K562 (cell line): ENCODE measurements around the gene ARHGAP4. TPM values are rescaled to one million over a fixed set of nuclear protein-coding genes. Genes with fewer than 3 reads are reported as not detected.
A peak's percentile ranks its signal among the peaks of the same experiment; 100 is the strongest.

Experiments used
- ATAC-seq: fragments of 200-7000 bp; cut with Tn5 transposase; 3 replicates; pipeline ENCODE4 v1.9.1; 2020; ENCODE audit warnings: moderate library complexity
- BruUV-seq: library from RNA; stranded (reverse); fragments of 400-500 nt; replicated peaks from 2 replicates; lab custom pipeline; 2021; lab: Mats Ljungman, UMichigan
- CTCF ChIA-PET: fragments of 300-600 bp; formaldehyde crosslinking; extraction: SDS; loops from one replicate; lab custom pipeline; 2021; ENCODE audit warnings: low intra/inter-chr PET ratio; lab: Yijun Ruan, JAX
- POLR2A ChIA-PET: fragments of 300-600, 350-650 bp; sonication (Branson Sonifier 250); formaldehyde crosslinking; extraction: SDS; loops from one replicate; lab custom pipeline; 2021; ENCODE audit warnings: antibody characterized with exemption, inconsistent platforms; lab: Yijun Ruan, JAX
- DNase-seq, 4 experiments: peaks; one replicate each; pipeline versions ENCODE4 v3.0.0 to v3.0.0-alpha.2; 2011 to 2018; ENCODE audit warnings: low spot score in 3 of 4, mixed read lengths in 3 of 4; ENCODE audit errors: extremely low read depth in 1 of 4
- FAIRE-seq: peaks from 2 replicates; lab custom pipeline; 2011; peaks lifted over from hg19 to GRCh38; lab: Jason Lieb, UNC
- H2AFZ ChIP-seq: 2 replicates; pipeline ENCODE4 v1.6.0; 2011; ENCODE audit warnings: low read depth, low read length, control low read depth, inconsistent platforms
- H3K27ac ChIP-seq: fragments of 200-600 bp; 3 replicates; pipeline ENCODE4 v1.8.0; 2011; ENCODE audit warnings: low read depth, mild to moderate bottlenecking, control low read depth, inconsistent platforms, low read length, moderate library complexity, mixed read lengths; ENCODE audit errors: extremely low read depth
- H3K27me3 ChIP-seq, 2 experiments: fragments of 300-600 bp in 1 of 2; 2 replicates in 1 of 2; 3 replicates in 1 of 2; pipeline versions ENCODE4 v1.6.0 to v1.8.0; 2011; ENCODE audit warnings: inconsistent platforms in 2 of 2, low read length in 2 of 2, mild to moderate bottlenecking in 1 of 2, mixed read lengths in 1 of 2, moderate library complexity in 1 of 2; ENCODE audit not compliant: control insufficient read depth in 2 of 2, insufficient read depth in 2 of 2
- H3K36me3 ChIP-seq: fragments of 300-600 bp; 3 replicates; pipeline ENCODE4 v1.8.0; 2011; ENCODE audit warnings: mild to moderate bottlenecking, low read length, inconsistent platforms; ENCODE audit not compliant: control insufficient read depth, insufficient read depth
- H3K4me1 ChIP-seq, 2 experiments: fragments of 200-600 bp in 1 of 2; replicated peaks in 1 of 2; 2 replicates in 1 of 2; 3 replicates in 1 of 2; pipeline versions ENCODE4 v1.5.1 to v1.8.0; 2011; ENCODE audit warnings: inconsistent platforms in 2 of 2, low read length in 2 of 2, mild to moderate bottlenecking in 1 of 2, mixed read lengths in 1 of 2, moderate library complexity in 1 of 2; ENCODE audit not compliant: control insufficient read depth in 2 of 2, insufficient read depth in 2 of 2
- H3K4me2 ChIP-seq: 2 replicates; pipeline ENCODE4 v1.6.1; 2011; ENCODE audit warnings: low read length, control low read depth, inconsistent platforms, mixed read lengths; ENCODE audit not compliant: insufficient read depth
- H3K4me3 ChIP-seq: fragments of 200-600 bp; sonication (generic), shearing (Covaris generic); 2 replicates; pipeline ENCODE4 v1.5.1; 2016; ENCODE audit warnings: control low read depth, inconsistent platforms
- H3K79me2 ChIP-seq: fragments of 200-600 bp; 3 replicates; pipeline ENCODE4 v1.8.0; 2011; ENCODE audit warnings: low read length, inconsistent platforms; ENCODE audit not compliant: control insufficient read depth, insufficient read depth
- H3K9ac ChIP-seq, 2 experiments: 2 replicates each; pipeline versions ENCODE4 v1.6.0 to v1.6.1; 2011; ENCODE audit warnings: low read depth in 2 of 2, low read length in 2 of 2, control low read depth in 1 of 2, inconsistent platforms in 1 of 2, mild to moderate bottlenecking in 1 of 2, mixed read lengths in 1 of 2; ENCODE audit not compliant: insufficient read depth in 1 of 2
- H3K9me1 ChIP-seq: one replicate; pipeline ENCODE4 v1.6.0; 2011; ENCODE audit warnings: inconsistent platforms, mild to moderate bottlenecking, low read length, moderate library complexity; ENCODE audit not compliant: control insufficient read depth, insufficient read depth
- H3K9me3 ChIP-seq: replicated peaks from 2 replicates; pipeline ENCODE4 v1.5.1; 2011; ENCODE audit warnings: low read depth, low read length, inconsistent platforms; ENCODE audit not compliant: control insufficient read depth, insufficient read depth
- H4K20me1 ChIP-seq: replicated peaks from 2 replicates; pipeline ENCODE4 v1.6.1; 2011; ENCODE audit warnings: low read length, inconsistent platforms, mixed read lengths; ENCODE audit not compliant: control insufficient read depth, insufficient read depth
- CSDE1 ChIP-seq, 2 experiments: fragments of 450-650 bp; IDR thresholded peaks; 2 replicates each; pipeline ENCODE4 v1.6.1; 2016; ENCODE audit warnings: mild to moderate bottlenecking in 1 of 2
- ETV1 ChIP-seq: fragments of 450-650 bp; conservative IDR thresholded peaks from 2 replicates; pipeline ENCODE4 v1.6.1; 2016; ENCODE audit warnings: missing genetic modification characterization, control low read depth, low read depth, missing compliant biosample characterization
- FOXM1 ChIP-seq, 2 experiments: fragments of 450-650 bp in 1 of 2; sonication (generic) in 1 of 2; formaldehyde crosslinking in 1 of 2; IDR thresholded peaks; 2 replicates each; pipeline versions ENCODE4 v1.6.1 to v1.9.0; 2017 to 2022; ENCODE audit warnings: low read depth in 2 of 2, mild to moderate bottlenecking in 2 of 2, missing genetic modification reagents in 1 of 2, moderate library complexity in 1 of 2
- HIVEP1 ChIP-seq: fragments of 250-450 bp; sonication (Bioruptor Pico); IDR thresholded peaks from 2 replicates; pipeline ENCODE4 v1.4.0; 2020; ENCODE audit warnings: mild to moderate bottlenecking
- KDM4B ChIP-seq, 2 experiments: fragments of 450-650 bp in 1 of 2; sonication (generic) in 1 of 2; IDR thresholded peaks; 2 replicates each; pipeline ENCODE4 v1.6.1; 2016 to 2017; ENCODE audit warnings: borderline replicate concordance in 2 of 2, antibody characterized with exemption in 1 of 2, low read depth in 1 of 2, mild to moderate bottlenecking in 1 of 2
- KLF1 ChIP-seq: fragments of 450-650 bp; IDR thresholded peaks from 2 replicates; pipeline ENCODE4 v1.6.1; 2016; ENCODE audit warnings: missing genetic modification characterization, missing compliant biosample characterization
- MCM3 ChIP-seq: fragments of 450-650 bp; IDR thresholded peaks from 2 replicates; pipeline ENCODE4 v1.6.1; 2016
- MITF ChIP-seq: IDR thresholded peaks from 2 replicates; pipeline ENCODE4 v1.6.1; 2014; ENCODE audit warnings: antibody characterized with exemption
- NFYB ChIP-seq: IDR thresholded peaks from 2 replicates; pipeline ENCODE4 v1.6.1; 2011; ENCODE audit warnings: mild to moderate bottlenecking, moderate library complexity; ENCODE audit not compliant: insufficient read length; ENCODE audit errors: extremely low read depth
- POLR2AphosphoS5 ChIP-seq: IDR thresholded peaks from 2 replicates; pipeline ENCODE4 v1.6.1; 2011; ENCODE audit warnings: mild to moderate bottlenecking, low read depth, low read length, moderate library complexity; ENCODE audit not compliant: control insufficient read depth, insufficient read depth
- RAD51 ChIP-seq: fragments of 450-650 bp; IDR thresholded peaks from 2 replicates; pipeline ENCODE4 v1.7.1; 2016; ENCODE audit warnings: low read depth, mild to moderate bottlenecking, borderline replicate concordance
- SRSF1 ChIP-seq: fragments of 200-400 bp; formaldehyde crosslinking; IDR thresholded peaks from 2 replicates; pipeline ENCODE4 v1.6.1; 2017; ENCODE audit warnings: mild to moderate bottlenecking, low read depth, low read length, moderate library complexity
- SUPT5H ChIP-seq: fragments of 450-650 bp; IDR thresholded peaks from 2 replicates; pipeline ENCODE4 v1.6.1; 2016
- ZBTB17 ChIP-seq: fragments of 450-650 bp; formaldehyde crosslinking; IDR thresholded peaks from 2 replicates; pipeline ENCODE4 v1.4.0; 2020; ENCODE audit warnings: mild to moderate bottlenecking
- ZNF217 ChIP-seq: sonication (generic); formaldehyde crosslinking; IDR thresholded peaks from 2 replicates; pipeline ENCODE4 v1.8.0; 2022; ENCODE audit warnings: mild to moderate bottlenecking, missing genetic modification reagents
- ZNF316 ChIP-seq: fragments of 450-650 bp; IDR thresholded peaks from 2 replicates; pipeline ENCODE4 v1.6.1; 2016
- ZNF511 ChIP-seq: sonication (generic); formaldehyde crosslinking; IDR thresholded peaks from 2 replicates; pipeline ENCODE4 v1.8.0; 2022; ENCODE audit warnings: mild to moderate bottlenecking, missing genetic modification reagents
- ZNF583 ChIP-seq: fragments of 250-450 bp; sonication (Bioruptor Pico); IDR thresholded peaks from 2 replicates; pipeline ENCODE4 v1.4.0; 2020
- ZNF586 ChIP-seq: fragments of 450-650 bp; formaldehyde crosslinking; conservative IDR thresholded peaks from 2 replicates; pipeline ENCODE4 v1.4.0; 2020; ENCODE audit warnings: mild to moderate bottlenecking, moderate library complexity
- ZNF766 ChIP-seq: fragments of 200-800 bp; sonication (Bioruptor generic); conservative IDR thresholded peaks from 2 replicates; pipeline ENCODE4 v1.6.1; 2016; ENCODE audit warnings: missing genetic modification characterization, missing compliant biosample characterization
- WGBS: fragments of 100-300 bp; shearing (Covaris generic); methylation state at CpG from one replicate; pipeline ENCODE4 v1.1.6; 2016; ENCODE audit warnings: low coverage, mixed read lengths; ENCODE audit not compliant: insufficient coverage; ENCODE audit errors: missing lambda C conversion rate; 5-methylcytosine and 5-hydroxymethylcytosine counted together
- in situ Hi-C: fragments of 300-500 bp; cut with MboI; formaldehyde crosslinking; loops from 4 replicates; pipeline ENCODE4 v1.15.0; 2018; ENCODE audit warnings: inconsistent platforms, mixed read lengths
- intact Hi-C: fragments of 100-400 bp; cut with micrococcal nuclease; formaldehyde crosslinking; loops from 2 replicates; pipeline ENCODE4 v1.14.2; 2022
- polyA plus RNA-seq, 8 experiments: library from polyadenylated mRNA; depleted of rRNA in 4 of 8; stranded (reverse) in 5 of 8; unstranded in 3 of 8; fragments of >200 nt; fragmentation: Nextera tagmentation in 2 of 8; fragmentation: Illumina TruSeq in 1 of 8; extraction: Ambion mirVana in 2 of 8; extraction: Trizol in 1 of 8; gene quantifications; 2 replicates each; pipeline versions ENCODE4 v1.2.1 to v1.2.3, GENCODE V29; 2011 to 2014; ENCODE audit warnings: inconsistent platforms in 1 of 8, missing spikeins in 1 of 8
- total RNA-seq, 7 experiments: library from RNA; depleted of rRNA in 6 of 7; stranded (reverse); fragments of >200 nt in 6 of 7; fragmentation: Illumina TruSeq in 2 of 7; extraction: Trizol in 2 of 7; gene quantifications; 2 replicates each; pipeline versions ENCODE4 v1.2.1 to v1.2.3, GENCODE V29; 2011 to 2021; ENCODE audit warnings: low replicate concordance in 1 of 7

Gene ARHGAP4
- total and polyA plus RNA-seq, 9 of the 15 experiments (the other 6 are each of a cell fraction or from before 2014, with no cell fraction given): 0.30 to 81.8 (median 13.5) TPM

- Histone ChIP-seq H3K27ac (no peak overlapping the region), H3K36me3 (no peaks in the 10 kb centered on the region), H3K27me3 (peaks cover 0 to 7% of the 10 kb centered on the region in 2 experiments; a peak in 1 of 5 replicates), H3K9ac (peak overlapping the region in 1 of 2 experiments; percentile 52; a peak in 1 of 4 replicates), H3K9me1 (no peaks in the 10 kb centered on the region), H3K9me3 (no peaks in the 10 kb centered on the region), H3K4me3 (no peak overlapping the region), H3K4me1 (peaks cover 24 to 55% of the 10 kb centered on the region in 2 experiments), H4K20me1 (no peaks in the 10 kb centered on the region), H2AFZ (no peak overlapping the region), H3K79me2 (no peaks in the 10 kb centered on the region), H3K4me2 (no peak overlapping the region; the same call in 1 of the 2 replicates)
- intact Hi-C loops (no loop called here), in situ Hi-C loops (no loop called here)
- DNase-seq: peak; percentile 65 to 77 (median 70)
- no TSS peak for BruUV-seq
- ATAC-seq: peak; percentile 83
- ChIA-PET POLR2A (no interaction called here), CTCF (no interaction called here)
- WGBS: 6% methylated on average over 13 of the region's 26 CpGs
- FAIRE-seq: peak; percentile 60
- TF ChIP-seq MITF (no peak), ZBTB17 (CRISPR knock-in tag) (no peak), ETV1 (tag) (peak; percentile 26; the same call in 1 of the 2 replicates), CSDE1 (IDR thresholded peaks at IDR 0.05) (no peak), KDM4B (IDR thresholded peaks at IDR 0.05; ENCODE audit: borderline replicate concordance in 2 of 2, low read depth in 1 of 2) (no peak), HIVEP1 (CRISPR knock-in tag) (no peak), NFYB (no peak), FOXM1 (IDR thresholded peaks at IDR 0.05; ENCODE audit: low read depth) (peak; percentile 26; the same call in 1 of the 2 replicates), FOXM1 (CRISPR knock-in tag; IDR thresholded peaks at IDR 0.05; ENCODE audit: low read depth) (no peak), SRSF1 (no peak), POLR2AphosphoS5 (no peak), SUPT5H (0 out of 2 replicates have a peak, but pooled peaks have one; percentile 21), KLF1 (tag) (no peak), MCM3 (no peak), ZNF586 (CRISPR knock-in tag) (no peak), ZNF766 (CRISPR knock-in tag) (peak; percentile 61; the same call in 1 of the 2 replicates), ZNF217 (no peak), ZNF583 (CRISPR knock-in tag) (no peak), RAD51 (no peak), ZNF511 (CRISPR knock-in tag) (no peak), ZNF316 (no peak)
These were observed 25.0 kb downstream of the ARHGAP4 start for GRCh38 chrX:153900831-153901752.
